Breast epithelium (tissue), 4 donors: ENCODE results near the gene XRRA1. TPM values are rescaled to one million over a fixed set of nuclear protein-coding genes. Genes with fewer than 3 reads are reported as not detected.
"Not testable (repeated sequence)": the region's sequence is repeated elsewhere in the genome, so short reads cannot be mapped to it uniquely, and the experiment has no call there.

Experiments used
- DNase-seq, 2 donors: peaks; one replicate each; pipeline ENCODE4 v3.0.0-alpha.2; 2019; ENCODE audit warnings: low spot score in 2 of 2
- H3K27ac ChIP-seq, 2 donors: fragments of 200-600 bp; sonication (generic) in 1 of 2; one replicate each; pipeline ENCODE4 v1.5.1; 2016 to 2019; ENCODE audit warnings: mild to moderate bottlenecking in 1 of 2
- H3K27me3 ChIP-seq, 2 donors: fragments of 200-600 bp; sonication (generic) in 1 of 2; one replicate each; pipeline versions ENCODE4 v1.5.1 to v1.6.0; 2017 to 2019; ENCODE audit warnings: control low read depth in 1 of 2, mild to moderate bottlenecking in 1 of 2
- H3K36me3 ChIP-seq: fragments of 200-600 bp; one replicate; pipeline ENCODE4 v1.5.1; 2019
- H3K4me1 ChIP-seq, 2 donors: fragments of 200-600 bp; sonication (generic); one replicate each; pipeline ENCODE4 v1.5.1; 2016 to 2019; ENCODE audit warnings: control low read depth in 1 of 2
- H3K4me3 ChIP-seq, 3 donors: fragments of 200-600 bp; sonication (generic); 1 replicate in 2 of 3; 2 replicates in 1 of 3; pipeline ENCODE4 v1.5.1; 2016 to 2019; ENCODE audit warnings: mild to moderate bottlenecking in 3 of 3, moderate library complexity in 2 of 3
- H3K9me3 ChIP-seq, 2 donors: fragments of 200-600 bp; sonication (generic) in 1 of 2; one replicate each; pipeline ENCODE4 v1.5.1; 2016 to 2019; ENCODE audit warnings: control low read depth in 1 of 2
- POLR2A ChIP-seq: fragments of 450-650 bp; IDR thresholded peaks from one replicate; pipeline ENCODE4 v1.6.1; 2016; ENCODE audit warnings: antibody characterized with exemption, mild to moderate bottlenecking, moderate library complexity
- POLR2AphosphoS5 ChIP-seq, 3 donors: sonication (generic); formaldehyde crosslinking; IDR thresholded peaks; one replicate each; pipeline ENCODE4 v1.6.1; 2017; ENCODE audit warnings: antibody characterized with exemption in 3 of 3
- intact Hi-C: fragments of 100-400 bp; cut with DNase I; formaldehyde crosslinking; loops from one replicate; pipeline ENCODE4 v1.15.1; 2023; ENCODE audit warnings: low total_unique reads
- total RNA-seq, 3 donors: library from RNA; depleted of rRNA; stranded (reverse); fragments of >200 nt; gene quantifications; one replicate each; pipeline ENCODE4 v1.1.0, GENCODE V29; 2016
- TF ChIP-seq, protein P1 (sequence below), 3 donors: fragments of 450-650 bp; IDR thresholded peaks; one replicate each; pipeline ENCODE4 v1.5.1; 2016 to 2017; ENCODE audit warnings: antibody characterized with exemption in 3 of 3, mild to moderate bottlenecking in 3 of 3, moderate library complexity in 3 of 3

Gene XRRA1, protein sequence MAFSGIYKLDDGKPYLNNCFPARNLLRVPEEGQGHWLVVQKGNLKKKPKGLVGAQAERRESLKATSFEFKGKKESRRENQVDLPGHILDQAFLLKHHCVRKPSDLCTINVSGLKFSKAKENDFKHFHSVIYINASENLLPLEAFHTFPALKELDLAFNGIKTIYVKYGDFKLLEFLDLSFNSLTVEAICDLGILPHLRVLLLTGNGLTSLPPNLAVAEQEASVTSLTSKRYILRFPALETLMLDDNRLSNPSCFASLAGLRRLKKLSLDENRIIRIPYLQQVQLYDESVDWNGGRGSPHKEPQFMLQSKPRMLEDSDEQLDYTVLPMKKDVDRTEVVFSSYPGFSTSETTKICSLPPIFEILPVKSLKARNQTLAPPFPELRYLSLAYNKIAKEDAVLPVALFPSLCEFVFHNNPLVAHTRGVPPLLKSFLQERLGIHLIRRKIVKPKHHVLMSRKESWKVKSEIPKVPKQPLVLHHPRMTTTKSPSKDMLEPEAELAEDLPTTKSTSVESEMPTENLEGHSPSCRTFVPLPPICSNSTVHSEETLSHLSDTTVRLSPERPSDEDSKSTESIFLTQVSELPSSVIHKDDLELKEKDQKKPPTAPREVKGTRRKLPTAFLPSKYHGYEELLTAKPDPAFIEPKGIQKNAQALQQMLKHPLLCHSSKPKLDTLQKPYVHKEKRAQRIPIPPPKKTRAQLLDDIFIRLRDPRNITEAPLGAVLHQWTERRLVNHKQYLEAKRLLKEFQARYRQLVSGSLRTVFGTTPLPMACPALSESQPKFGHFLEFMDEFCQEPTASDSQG
- total RNA-seq: 10 to 100 TPM; 18.0 to 33.6 (median 18.4) TPM

DNA sequence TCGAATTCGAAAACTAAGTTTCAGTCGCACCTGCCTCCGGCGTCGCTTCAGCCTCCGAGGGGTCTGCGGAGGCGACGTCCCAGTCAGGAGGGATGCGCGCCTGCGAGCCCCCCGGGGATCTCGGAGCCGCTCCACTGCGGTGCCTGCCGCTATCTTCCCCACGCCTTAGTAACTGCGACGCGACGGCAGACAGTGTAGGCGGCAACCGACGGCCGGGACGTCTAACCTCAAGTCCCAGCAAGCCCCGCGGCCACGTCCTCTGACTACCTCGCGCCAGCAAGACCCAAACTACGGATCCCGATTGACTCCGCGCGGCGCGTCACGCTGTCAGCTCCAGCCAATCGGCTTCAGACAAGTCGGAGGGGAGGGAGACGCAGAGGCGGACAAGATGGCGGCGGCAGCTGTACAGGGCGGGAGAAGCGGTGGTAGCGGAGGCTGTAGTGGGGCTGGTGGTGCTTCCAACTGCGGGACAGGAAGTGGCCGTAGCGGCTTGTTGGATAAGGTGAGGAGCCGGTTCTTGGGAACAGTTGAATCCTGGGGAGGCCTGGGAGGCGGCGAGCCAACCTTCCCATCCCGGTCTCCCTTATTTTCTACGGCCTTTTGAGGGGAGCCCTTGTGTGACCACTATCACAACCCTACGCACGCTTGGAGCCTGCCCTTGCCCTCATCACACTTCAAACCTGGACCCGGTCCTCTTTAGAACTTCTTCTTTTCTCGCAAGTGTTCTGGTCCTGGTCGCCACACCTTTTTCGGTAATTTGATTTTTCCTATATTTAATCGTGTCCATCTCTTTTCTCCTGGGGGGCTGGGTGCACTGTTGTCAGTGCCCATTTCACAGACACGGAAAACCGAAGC lies at the start of gene XRRA1, which contains the start of gene SPCS2:
Gene XRRA1, minus strand, starts transcription at position 194 of the 855 bp plus-strand sequence. CDS start 8,213 bp downstream, outside the sequence.
Gene SPCS2, plus strand, starts transcription at position 369 of the 855 bp plus-strand sequence. Its CDS starts 20 bp downstream, at position 389.
- H3K27me3 ChIP-seq: no peaks in the 10 kb centered on the region
- H3K4me1 ChIP-seq: peaks cover 0 to 9% of the 10 kb centered on the region in 2 donors
- H3K36me3 ChIP-seq: no peaks in the 10 kb centered on the region
- H3K27ac ChIP-seq: peak within 1 kb of the TSS; percentile 82 to 90
- peak; percentile 98 to 99 for DNase-seq
- intact Hi-C loops: no loop called here
- peak within 1 kb of the TSS; percentile 74 to 93 (median 91) for H3K4me3 ChIP-seq
- H3K9me3 ChIP-seq: no peaks in the 10 kb centered on the region
- TF ChIP-seq POLR2A: peak; percentile 70
- TF ChIP-seq POLR2AphosphoS5 (IDR thresholded peaks at IDR 0.05): peak; percentile 88 to 94 (median 92)
- TF ChIP-seq, protein P1, sequence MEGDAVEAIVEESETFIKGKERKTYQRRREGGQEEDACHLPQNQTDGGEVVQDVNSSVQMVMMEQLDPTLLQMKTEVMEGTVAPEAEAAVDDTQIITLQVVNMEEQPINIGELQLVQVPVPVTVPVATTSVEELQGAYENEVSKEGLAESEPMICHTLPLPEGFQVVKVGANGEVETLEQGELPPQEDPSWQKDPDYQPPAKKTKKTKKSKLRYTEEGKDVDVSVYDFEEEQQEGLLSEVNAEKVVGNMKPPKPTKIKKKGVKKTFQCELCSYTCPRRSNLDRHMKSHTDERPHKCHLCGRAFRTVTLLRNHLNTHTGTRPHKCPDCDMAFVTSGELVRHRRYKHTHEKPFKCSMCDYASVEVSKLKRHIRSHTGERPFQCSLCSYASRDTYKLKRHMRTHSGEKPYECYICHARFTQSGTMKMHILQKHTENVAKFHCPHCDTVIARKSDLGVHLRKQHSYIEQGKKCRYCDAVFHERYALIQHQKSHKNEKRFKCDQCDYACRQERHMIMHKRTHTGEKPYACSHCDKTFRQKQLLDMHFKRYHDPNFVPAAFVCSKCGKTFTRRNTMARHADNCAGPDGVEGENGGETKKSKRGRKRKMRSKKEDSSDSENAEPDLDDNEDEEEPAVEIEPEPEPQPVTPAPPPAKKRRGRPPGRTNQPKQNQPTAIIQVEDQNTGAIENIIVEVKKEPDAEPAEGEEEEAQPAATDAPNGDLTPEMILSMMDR (IDR thresholded peaks at IDR 0.05): no peak

DNA sequence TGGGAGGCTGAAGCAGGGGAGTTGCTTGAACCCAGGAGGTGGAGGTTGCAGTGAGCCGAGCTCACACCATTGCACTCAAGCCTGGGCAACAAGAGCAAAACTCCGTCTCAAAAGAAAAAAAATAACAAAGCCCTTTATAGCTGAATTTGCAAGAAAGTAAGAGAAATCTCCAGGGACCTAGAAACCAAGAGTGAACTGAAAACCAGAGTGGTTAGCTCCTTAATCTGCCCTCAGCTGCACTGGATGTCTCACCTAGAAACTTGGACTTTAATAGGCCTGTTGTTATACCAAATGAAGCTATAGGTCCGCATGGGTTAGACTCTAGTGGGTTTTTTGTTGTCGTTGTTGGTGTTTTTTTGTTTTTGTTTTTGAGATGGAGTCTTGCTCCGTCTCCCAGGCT lies 44.0 kb upstream of the XRRA1 start:
- TF ChIP-seq, protein P1 (IDR thresholded peaks at IDR 0.05): no peak
- no peak for TF ChIP-seq POLR2AphosphoS5 (IDR thresholded peaks at IDR 0.05)
- no peak for TF ChIP-seq POLR2A
- H3K4me3 ChIP-seq: no peak overlapping the region
- intact Hi-C loops: no loop called here
- H3K36me3 ChIP-seq: no peaks in the 10 kb centered on the region
- H3K27me3 ChIP-seq: no peaks in the 10 kb centered on the region
- no peak for DNase-seq
- no peaks in the 10 kb centered on the region for H3K9me3 ChIP-seq
- no peaks in the 10 kb centered on the region for H3K4me1 ChIP-seq
- H3K27ac ChIP-seq: no peak overlapping the region

DNA sequence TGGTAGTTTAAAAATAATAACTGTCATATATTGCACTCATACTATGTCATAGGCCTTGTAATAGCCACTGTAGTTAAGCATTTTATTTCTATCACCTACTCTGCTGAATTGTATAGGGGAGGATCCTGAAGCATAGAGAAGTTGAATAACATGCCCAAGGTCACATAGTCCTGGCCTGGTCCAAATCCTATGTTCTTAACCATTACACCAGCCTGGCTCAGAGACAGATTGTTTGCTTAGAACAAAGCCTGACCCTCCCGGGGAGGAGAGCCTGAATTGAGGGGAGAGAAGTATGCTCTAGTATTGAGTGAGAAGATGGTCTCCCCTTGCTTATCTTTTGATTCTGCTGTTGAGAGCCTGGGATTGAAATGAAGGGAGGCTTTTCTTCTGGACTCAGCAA lies 42.0 kb upstream of the XRRA1 start:
- DNase-seq: no peak
- intact Hi-C loops: no loop called here
- no peaks in the 10 kb centered on the region for H3K27me3 ChIP-seq
- H3K4me1 ChIP-seq: no peaks in the 10 kb centered on the region
- TF ChIP-seq POLR2A: no peak
- TF ChIP-seq, protein P1 (IDR thresholded peaks at IDR 0.05): no peak
- no peak for TF ChIP-seq POLR2AphosphoS5 (IDR thresholded peaks at IDR 0.05)
- H3K4me3 ChIP-seq: no peak overlapping the region
- H3K27ac ChIP-seq: no peak overlapping the region
- H3K9me3 ChIP-seq: no peaks in the 10 kb centered on the region
- no peaks in the 10 kb centered on the region for H3K36me3 ChIP-seq

DNA sequence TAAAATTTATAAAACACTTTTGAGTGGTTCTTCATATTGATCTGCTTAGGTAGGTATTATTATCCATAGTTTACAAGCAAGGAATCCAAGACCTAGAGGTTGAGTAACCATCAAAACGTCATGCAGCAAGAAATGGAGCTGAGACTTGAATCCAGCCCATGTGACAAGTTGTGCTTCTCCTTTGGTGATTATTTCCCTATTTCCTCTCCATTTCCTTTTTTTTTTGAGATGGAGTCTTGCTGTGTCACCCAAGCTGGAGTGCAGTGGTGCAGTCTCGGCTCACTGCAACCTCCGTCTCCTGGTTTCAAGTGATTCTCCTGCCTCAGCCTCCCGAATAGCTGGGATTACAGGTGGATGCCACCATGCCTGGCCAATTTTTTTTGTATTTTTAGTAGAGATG lies 41.3 kb upstream of the XRRA1 start:
- H3K9me3 ChIP-seq, H3K27ac ChIP-seq, H3K27me3 ChIP-seq, intact Hi-C loops, H3K4me1 ChIP-seq, H3K36me3 ChIP-seq, DNase-seq, H3K4me3 ChIP-seq: not testable (repeated sequence)

DNA sequence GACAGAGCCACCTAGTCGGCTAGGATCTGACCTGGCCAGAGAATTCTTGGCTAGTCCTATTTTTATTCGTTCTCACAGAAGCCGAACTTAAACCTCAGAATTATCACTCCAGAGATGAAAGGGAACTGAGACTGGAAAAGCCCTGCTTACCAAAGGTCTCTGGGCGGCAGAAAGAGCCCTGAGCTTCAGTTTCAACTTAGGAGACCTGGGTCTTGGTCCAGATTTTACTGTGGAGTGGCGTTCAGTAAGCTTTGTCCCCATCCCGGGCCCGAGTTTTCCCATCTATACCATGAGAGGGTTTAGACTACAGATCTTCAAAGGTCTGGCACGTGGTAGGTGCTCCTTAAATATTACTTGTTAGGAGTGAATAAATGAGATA lies 40.4 kb upstream of the XRRA1 start:
- intact Hi-C loops: no loop called here
- DNase-seq: no peak
- Histone ChIP-seq H3K4me1 (no peaks in the 10 kb centered on the region), H3K36me3 (no peaks in the 10 kb centered on the region), H3K9me3 (no peaks in the 10 kb centered on the region), H3K27me3 (no peaks in the 10 kb centered on the region), H3K27ac (peak overlapping the region; percentile 78 to 86), H3K4me3 (peak overlapping the region; percentile 70 to 84 (median 78))
- TF ChIP-seq, protein P1 (IDR thresholded peaks at IDR 0.05): no peak
- no peak for TF ChIP-seq POLR2AphosphoS5 (IDR thresholded peaks at IDR 0.05)
- no peak for TF ChIP-seq POLR2A
